HG03060 (cell line): ENCODE measurements around the gene IMMP2L.

Source experiments
- ATAC-seq: cut with Tn5 transposase; IDR thresholded peaks from one replicate; pipeline ENCODE4 v1.9.1; 2021; ENCODE audit warnings: low read depth, moderate number of reproducible peaks; ENCODE audit not compliant: unreplicated experiment

Gene IMMP2L

DNA sequence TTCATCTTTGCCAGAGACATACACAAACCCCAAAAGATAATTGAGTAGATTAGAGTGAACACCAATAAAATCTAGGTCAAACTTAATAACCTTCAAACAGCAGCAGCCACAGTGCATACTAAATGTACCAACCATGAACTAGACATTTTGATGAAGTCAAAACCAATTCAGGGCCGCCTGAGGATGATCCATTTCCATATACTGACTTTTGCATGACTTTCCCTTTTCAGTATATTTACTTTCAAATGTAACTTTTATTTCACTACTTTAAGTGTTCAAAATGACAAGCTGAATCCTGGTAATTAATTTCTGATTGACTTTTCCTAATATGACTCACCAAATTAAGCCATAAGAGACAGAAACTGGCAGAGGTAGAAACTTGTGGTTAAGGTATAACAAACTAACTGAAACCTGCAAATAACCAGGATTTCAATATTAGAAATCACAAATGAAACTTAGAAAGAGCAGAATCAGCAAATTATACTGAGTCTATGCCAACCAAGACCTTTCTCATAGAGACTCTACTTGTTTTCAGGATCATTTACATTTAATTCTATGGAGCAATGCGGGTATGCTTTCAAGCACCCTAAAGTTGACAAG lies 643.2 kb downstream of the IMMP2L start:
- peak; percentile 96 for ATAC-seq

GRCh38 chr7:110914263-110914662 lies 648.0 kb downstream of the IMMP2L start:
- no peak for ATAC-seq

GRCh38 chr7:110911632-110912031 lies 650.7 kb downstream of the IMMP2L start:
- no peak for ATAC-seq

DNA sequence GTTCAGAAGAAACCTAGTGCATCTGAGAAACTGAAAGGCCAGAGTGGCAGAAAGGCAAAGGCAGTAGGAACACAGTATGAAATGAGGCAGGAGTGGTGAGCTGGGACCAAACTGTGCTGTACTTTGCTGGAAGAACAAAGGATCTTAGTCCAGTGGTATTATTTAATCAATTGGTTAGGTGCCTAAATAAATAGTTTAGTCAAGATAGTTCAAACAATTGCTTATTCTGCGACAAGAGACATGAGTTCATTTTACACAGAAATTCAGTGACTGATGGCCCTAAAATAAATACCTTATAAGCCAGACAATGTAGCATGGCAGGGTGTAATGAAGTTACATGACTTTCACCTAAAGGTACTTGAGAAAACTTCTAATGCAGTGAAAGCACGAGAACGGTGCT lies 653.2 kb downstream of the IMMP2L start:
- no peak for ATAC-seq

GRCh38 chr7:110905773-110906566 lies 656.3 kb downstream of the IMMP2L start:
- no peak for ATAC-seq

DNA sequence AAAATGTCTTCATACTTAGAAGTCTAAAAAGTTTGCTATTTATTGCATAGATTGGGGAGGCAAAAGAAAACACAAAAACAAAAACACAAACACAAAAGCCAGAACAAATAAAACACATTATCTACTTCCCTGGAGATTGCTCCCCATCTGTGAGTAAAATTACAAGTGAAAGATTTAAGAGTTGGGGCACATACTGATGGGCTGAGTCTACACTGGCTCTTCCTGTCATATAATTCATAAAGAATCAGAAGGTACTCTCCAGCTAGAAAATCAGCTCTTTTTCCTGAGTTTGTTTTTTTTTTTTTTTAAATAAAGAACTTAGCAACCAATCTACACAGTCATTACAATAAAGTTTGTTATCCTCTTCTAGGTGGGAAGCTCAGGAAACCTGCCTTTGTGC lies 663.8 kb downstream of the IMMP2L start:
- ATAC-seq, result no peak

- ATAC-seq, result no peak
Measured at GRCh38 chr7:110897538-110897937, 664.8 kb downstream of the IMMP2L start.

DNA sequence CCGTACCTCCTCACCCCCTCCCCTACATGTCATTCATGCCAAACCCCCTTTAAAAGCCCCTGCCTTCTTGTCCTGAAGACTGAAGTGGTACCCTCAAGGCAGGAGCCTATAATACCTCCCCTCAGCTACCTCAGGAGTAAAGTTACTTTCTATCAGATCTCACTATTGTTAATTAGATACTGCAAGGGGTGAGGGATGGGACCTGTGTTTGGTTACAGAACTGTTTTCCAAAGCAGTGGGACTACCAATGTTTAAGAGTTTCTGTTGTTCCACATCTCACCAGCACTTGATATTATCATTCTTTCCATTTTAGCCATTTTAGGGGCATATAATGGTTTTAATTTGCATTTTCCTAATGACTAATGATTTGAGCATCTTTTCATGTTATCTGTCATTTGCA lies 668.2 kb downstream of the IMMP2L start:
- no peak for ATAC-seq

- no peak for ATAC-seq
Measured at GRCh38 chr7:110891197-110891596, 671.1 kb downstream of the IMMP2L start.

- ATAC-seq, result no peak
Measured at GRCh38 chr7:110890101-110890500, 672.2 kb downstream of the IMMP2L start.

GRCh38 chr7:110889335-110889734 lies 673.0 kb downstream of the IMMP2L start:
- ATAC-seq, result no peak

DNA sequence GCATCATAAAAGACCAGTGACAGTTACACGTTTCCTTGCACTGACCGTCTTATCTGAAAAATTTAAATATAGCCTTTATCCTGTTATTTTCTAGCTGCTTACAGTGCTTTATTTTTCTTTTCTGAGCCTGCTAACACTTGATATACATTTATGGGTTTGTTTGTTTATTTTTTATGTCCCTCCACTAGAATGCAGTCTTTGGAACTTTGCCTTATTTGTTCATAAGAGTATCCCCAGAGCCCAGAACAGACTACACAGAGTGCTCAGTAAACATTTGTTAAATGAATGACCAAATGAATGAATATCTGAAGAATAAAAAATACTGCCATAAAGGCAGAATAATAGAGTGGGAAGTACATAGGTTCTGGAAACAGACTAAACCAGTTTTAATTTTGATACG lies 673.7 kb downstream of the IMMP2L start:
- ATAC-seq, result no peak

GRCh38 chr7:110885474-110885873 lies 676.8 kb downstream of the IMMP2L start:
- no peak for ATAC-seq

DNA sequence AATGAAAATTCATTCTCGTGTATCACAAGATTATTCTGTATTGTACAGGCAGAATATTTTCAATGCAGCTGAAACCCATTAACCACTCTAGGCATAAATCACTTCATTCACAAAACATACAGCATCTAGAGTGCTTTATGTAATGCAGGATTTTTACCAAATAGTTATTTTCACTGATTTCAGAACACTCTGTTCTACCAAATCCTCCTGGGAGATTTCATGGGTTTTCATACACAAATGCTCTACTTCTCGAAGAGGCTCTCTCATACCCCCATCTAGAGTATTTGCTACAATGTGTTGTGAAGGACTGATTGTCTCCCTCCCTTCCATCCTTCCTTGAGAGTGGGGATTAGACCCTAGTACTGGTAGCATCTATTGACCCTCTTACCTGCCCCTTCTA lies 680.6 kb downstream of the IMMP2L start:
- no peak for ATAC-seq

DNA sequence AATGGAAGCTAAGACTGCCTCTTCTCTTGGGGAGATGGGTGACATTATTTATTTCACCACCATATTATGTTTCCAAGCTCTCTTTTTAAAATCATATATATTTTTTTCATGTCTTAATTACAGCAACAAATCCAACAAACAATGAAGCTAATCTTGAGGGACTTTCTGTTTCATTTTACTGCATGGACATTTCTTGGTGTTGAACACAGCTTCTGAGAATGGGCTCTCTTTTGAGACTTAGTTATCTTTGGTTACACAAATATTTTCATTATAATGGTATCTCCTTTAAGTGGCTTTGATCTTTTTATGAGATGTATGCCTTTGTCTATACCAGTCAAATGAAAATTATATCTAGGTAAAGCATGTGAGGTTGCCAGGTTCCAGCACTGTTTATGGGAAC lies 681.3 kb downstream of the IMMP2L start:
- no peak for ATAC-seq

DNA sequence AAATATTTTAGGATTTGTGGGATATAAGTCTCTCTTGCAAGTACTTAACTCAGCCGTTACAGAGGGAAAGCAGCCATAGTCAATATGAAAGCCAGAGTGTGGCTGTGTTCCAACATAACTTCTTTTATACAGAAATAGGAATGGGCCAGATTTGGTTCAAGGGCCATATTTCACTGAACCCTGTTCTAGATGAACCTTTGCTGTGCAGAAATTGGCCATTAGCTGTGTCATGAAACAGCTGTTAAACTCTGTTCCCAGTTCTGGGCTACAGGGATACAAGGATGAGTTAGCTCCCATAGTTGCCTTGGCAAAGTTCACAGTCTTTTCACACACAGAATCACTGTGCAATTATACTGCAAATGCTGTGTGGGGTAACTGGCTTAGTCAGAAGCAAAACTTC lies 685.3 kb downstream of the IMMP2L start:
- no peak for ATAC-seq

- ATAC-seq, result no peak
Measured at GRCh38 chr7:110875346-110875745, 686.9 kb downstream of the IMMP2L start.

DNA sequence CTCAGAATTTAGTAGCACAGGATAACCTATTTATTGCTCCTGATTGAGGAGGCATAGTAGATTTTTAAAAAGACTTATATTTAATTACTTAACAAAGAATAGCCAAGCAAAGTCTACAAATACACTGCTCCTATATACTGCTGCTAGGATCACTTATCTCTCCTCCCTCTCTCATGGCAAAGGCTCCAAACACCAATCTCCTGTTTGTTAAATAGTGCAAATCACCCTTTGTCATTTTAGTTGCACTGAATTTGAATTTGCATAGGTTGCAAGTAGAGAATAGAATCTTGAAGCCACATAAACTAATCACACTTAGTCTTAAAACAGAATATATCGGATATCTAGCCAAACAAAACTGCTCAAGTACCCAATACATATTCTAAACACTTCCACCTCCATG lies 690.4 kb downstream of the IMMP2L start:
- ATAC-seq, result no peak

DNA sequence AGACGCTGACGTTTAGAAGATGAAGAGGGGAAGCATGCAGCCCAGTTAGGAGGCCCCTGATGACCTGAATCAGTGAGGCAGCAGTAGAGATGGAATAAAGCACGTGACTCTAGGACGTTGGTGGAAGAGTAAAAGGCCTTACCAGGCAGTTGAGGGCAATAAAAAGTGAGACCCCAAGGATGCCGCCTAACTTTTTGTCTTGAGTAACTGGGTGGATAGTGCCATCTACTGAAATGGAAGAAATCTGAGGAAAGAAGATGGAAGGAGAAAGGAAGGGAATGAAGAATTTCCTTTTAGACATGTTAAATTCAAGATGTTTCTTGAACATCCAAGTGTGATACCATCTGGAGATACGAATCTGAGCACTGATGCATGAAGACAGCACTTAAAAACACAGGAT lies 691.4 kb downstream of the IMMP2L start:
- no peak for ATAC-seq

GRCh38 chr7:110868458-110868857 lies 693.8 kb downstream of the IMMP2L start:
- no peak for ATAC-seq

DNA sequence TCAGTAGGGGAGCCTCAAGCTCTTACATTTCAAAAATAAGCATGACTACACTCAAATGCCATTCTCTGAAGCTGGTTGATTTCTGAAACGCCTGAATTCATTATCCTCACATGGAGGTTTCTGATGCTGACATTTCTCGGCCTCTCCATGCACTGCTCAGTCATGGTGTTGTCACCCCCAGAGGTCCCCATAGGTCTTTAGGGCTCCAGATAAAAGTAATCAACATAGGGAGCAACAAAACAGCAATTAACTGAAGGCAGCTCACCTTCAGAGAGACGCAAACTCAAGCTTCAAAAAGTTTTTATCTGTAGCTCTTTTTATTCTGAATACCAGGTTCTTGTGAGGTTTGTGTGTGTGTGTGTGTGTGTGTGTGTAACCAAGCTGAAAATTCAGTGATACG lies 694.5 kb downstream of the IMMP2L start:
- no peak for ATAC-seq

DNA sequence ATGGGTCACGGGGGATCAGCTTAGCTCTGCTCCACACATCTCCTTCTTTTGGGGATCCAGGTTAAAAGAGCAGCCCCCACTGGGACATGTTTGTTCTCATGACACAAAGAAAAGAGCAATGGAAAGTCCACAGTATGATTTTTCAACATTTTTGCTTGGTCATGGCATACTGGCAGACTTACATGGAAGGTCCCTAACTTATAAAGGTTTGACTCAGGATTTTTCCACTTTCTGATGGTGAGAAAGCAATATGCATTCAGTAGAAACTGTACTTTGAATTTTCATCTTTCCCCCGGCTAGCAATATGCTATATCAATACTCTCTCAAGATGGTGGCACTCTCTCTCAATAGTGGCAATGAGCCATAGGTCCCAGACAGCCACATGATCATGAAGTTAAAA lies 699.0 kb downstream of the IMMP2L start:
- no peak for ATAC-seq
